Neural progenitor cell (in vitro differentiated cells): Measurements from ENCODE around the gene LRP5.

ENCODE experiments used
- CTCF ChIP-seq: fragments of 200-600 bp; sonication (generic); IDR thresholded peaks from 2 replicates; pipeline ENCODE4 v1.5.1; 2017; ENCODE audit warnings: antibody characterized with exemption, mild to moderate bottlenecking
- EZH2 ChIP-seq: fragments of 200-600 bp; sonication (generic); IDR thresholded peaks from 2 replicates; pipeline ENCODE4 v1.6.1; 2017; ENCODE audit warnings: antibody characterized with exemption, mild to moderate bottlenecking, moderate library complexity

- TF ChIP-seq CTCF (no peak), EZH2 (no peak)
Measured at GRCh38 chr11:68322052-68322430, 9.7 kb downstream of the LRP5 start.
